ENCODE results near the gene UBE2F.

UBE2F gene

DNA sequence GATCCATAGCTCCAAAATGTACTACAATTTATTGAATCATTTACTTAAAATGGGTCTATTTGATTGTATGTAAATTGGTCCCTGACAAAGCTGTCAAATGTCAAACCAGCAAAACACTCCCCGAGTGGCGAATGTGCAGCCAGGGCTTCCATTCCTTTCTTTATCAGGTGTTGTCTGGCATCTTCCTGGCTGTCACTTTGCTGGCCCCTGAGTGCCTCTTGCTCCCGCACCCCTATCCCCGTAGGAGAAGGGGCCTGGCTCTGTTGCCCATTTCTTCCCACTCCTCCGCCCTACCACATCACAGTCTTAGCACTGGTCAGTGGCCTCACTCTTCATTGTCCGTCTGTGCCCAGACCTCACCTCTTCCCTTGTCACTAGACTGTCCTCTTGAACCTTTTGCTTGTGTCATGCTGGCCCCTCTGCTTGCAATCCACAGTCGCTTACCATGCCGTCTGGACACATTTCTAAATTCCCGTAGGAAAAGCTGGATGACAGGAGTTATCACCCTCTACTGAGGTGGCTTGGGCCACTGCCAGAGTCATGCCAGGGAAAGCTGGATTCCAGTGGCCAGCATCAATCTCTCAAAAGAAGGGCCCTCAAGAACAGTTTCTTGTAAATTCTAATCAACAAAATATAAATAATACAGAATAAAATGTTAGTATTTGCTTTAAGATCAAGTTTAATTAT lies 15.4 kb downstream of the UBE2F start:
- in situ Hi-C loops (cut with MboI; ENCODE audit: low sequenced_read_pairs, unreplicated experiment): no loop called here
- TF ChIP-seq, protein P1, sequence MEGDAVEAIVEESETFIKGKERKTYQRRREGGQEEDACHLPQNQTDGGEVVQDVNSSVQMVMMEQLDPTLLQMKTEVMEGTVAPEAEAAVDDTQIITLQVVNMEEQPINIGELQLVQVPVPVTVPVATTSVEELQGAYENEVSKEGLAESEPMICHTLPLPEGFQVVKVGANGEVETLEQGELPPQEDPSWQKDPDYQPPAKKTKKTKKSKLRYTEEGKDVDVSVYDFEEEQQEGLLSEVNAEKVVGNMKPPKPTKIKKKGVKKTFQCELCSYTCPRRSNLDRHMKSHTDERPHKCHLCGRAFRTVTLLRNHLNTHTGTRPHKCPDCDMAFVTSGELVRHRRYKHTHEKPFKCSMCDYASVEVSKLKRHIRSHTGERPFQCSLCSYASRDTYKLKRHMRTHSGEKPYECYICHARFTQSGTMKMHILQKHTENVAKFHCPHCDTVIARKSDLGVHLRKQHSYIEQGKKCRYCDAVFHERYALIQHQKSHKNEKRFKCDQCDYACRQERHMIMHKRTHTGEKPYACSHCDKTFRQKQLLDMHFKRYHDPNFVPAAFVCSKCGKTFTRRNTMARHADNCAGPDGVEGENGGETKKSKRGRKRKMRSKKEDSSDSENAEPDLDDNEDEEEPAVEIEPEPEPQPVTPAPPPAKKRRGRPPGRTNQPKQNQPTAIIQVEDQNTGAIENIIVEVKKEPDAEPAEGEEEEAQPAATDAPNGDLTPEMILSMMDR (IDR thresholded peaks at IDR 0.05; ENCODE audit: borderline replicate concordance, control extremely low read depth, extremely low read depth, insufficient read depth, missing control alignments): no peak
- no peak for DNase-seq (ENCODE audit: low spot score)

DNA sequence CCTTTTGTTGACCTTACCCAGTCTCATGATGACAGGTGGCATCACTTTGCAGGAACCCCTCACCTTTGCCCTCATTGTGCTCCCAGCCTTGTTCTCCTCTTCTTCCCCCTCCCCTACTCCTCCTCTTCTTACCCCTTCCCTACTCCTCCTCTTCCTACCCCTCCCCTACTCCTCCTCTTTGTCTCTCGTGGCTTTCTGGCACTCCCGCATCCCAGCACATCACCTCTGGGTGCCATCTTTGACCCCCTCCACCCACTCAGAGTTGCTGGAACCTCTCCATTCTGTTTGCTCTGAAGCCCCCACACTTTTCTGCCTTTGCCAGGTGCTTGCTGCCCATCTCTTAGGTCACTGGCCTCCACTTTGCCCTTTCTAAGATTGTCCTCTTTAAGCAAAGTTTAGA lies 17.1 kb downstream of the UBE2F start:
- TF ChIP-seq, protein P1 (IDR thresholded peaks at IDR 0.05; ENCODE audit: borderline replicate concordance, control extremely low read depth, extremely low read depth, insufficient read depth, missing control alignments): no peak
- in situ Hi-C loops (cut with MboI; ENCODE audit: low sequenced_read_pairs, unreplicated experiment): no loop called here
- DNase-seq (ENCODE audit: low spot score): no peak

DNA sequence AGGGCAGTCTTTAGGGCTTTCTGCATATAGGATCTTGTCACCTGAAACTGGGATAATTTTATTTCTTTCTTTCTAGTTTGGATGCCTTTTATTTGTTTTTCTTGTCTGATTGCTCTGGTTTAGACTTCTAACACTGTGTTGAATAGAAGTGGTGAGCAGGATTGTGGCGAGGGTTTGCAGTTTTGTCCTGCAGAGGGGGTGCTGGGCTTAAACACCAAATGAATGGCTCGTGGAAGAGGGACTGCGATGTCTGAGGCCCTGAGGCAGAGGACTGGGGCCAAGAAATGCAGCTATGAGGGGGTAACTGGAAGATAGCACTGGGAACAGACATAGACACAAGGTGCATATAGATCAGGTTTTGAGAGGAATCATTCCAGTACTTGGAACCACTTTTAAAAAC lies 20.5 kb downstream of the UBE2F start:
- DNase-seq (ENCODE audit: low spot score): no peak
- TF ChIP-seq, protein P1 (IDR thresholded peaks at IDR 0.05; ENCODE audit: borderline replicate concordance, control extremely low read depth, extremely low read depth, insufficient read depth, missing control alignments): no peak
- in situ Hi-C loops (cut with MboI; ENCODE audit: low sequenced_read_pairs, unreplicated experiment): no loop called here

DNA sequence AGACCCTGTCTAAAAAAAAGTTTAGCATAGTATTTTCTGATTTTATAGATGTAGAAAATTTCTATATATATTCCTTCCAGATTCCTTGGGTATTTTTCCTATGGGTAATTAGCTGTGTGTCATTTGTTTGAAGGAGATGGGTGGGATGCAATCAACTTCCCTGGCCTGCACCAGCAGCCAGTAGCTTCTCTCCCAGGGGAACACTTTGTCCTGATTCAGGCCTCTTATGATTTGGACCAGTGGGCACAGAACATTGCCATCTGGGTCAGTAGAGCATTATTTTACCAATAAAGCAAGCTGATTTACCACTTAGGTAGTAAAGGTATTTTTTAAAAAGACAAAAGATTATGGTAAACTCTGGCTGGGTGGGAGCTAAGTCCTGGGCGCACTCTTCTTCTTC lies 26.9 kb downstream of the UBE2F start:
- no peak for DNase-seq (ENCODE audit: low spot score)
- in situ Hi-C loops (cut with MboI; ENCODE audit: low sequenced_read_pairs, unreplicated experiment): no loop called here
- TF ChIP-seq, protein P1 (IDR thresholded peaks at IDR 0.05; ENCODE audit: borderline replicate concordance, control extremely low read depth, extremely low read depth, insufficient read depth, missing control alignments): no peak

DNA sequence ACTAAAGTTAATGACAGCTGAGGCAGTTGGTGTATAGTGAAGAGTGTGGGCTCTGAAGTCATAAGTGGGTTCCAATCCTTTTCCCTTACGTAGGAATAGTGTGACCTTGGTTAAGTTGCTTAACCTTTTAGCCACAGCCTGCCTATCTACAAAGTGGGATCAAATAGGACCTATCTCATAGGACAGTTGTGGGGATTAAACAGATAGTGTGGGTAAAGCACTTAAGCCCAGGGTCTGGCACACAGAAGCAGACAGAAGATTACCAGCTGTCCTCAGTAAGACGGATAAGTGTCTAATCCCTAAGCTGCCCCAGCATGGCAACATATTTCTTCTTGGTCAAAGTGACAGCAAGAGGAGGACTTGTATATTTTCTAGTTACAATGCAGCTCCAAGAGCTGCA lies 28.2 kb downstream of the UBE2F start:
- TF ChIP-seq, protein P1 (IDR thresholded peaks at IDR 0.05; ENCODE audit: borderline replicate concordance, control extremely low read depth, extremely low read depth, insufficient read depth, missing control alignments): no peak
- no peak for DNase-seq (ENCODE audit: low spot score)
- in situ Hi-C loops (cut with MboI; ENCODE audit: low sequenced_read_pairs, unreplicated experiment): no loop called here

DNA sequence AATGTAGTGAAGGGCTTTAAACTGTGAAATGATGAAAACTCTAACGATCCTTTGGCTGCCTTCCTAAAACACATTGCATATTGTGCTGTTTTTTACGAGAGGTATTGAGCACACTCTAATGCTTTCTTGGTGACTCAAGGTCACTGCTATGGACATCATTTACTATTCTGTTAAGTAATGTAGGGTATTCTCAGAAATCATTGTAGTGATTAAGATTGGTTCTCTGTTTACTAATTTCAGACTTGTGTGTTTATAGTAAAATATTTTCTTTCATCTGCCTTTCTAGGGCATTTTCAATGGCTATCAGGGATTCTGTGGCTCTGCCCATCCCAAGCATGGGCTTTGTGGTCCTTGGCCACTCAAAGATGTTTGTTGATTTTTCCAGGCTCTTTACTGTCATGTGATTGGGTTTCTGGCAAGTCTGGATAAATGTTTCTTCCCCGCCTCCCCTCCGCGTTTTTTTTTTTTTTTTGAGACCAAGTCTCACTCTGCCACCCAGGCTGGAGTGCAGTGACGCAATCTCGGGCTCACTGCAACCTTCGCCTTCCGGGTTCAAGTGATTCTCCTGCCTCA lies 29.3 kb downstream of the UBE2F start:
- DNase-seq (ENCODE audit: low spot score): no peak
- in situ Hi-C loops (cut with MboI; ENCODE audit: low sequenced_read_pairs, unreplicated experiment): no loop called here
- TF ChIP-seq, protein P1 (IDR thresholded peaks at IDR 0.05; ENCODE audit: borderline replicate concordance, control extremely low read depth, extremely low read depth, insufficient read depth, missing control alignments): no peak
